ENCODE results near the gene ROBO4. TPM values are rescaled to one million over a fixed set of nuclear protein-coding genes. Genes with fewer than 3 reads are reported as not detected.
A peak's percentile ranks its signal among the peaks of the same experiment; 100 is the strongest.

The ROBO4 gene
- total and polyA plus RNA-seq, 2 experiments from 2014 or later = not detected

DNA sequence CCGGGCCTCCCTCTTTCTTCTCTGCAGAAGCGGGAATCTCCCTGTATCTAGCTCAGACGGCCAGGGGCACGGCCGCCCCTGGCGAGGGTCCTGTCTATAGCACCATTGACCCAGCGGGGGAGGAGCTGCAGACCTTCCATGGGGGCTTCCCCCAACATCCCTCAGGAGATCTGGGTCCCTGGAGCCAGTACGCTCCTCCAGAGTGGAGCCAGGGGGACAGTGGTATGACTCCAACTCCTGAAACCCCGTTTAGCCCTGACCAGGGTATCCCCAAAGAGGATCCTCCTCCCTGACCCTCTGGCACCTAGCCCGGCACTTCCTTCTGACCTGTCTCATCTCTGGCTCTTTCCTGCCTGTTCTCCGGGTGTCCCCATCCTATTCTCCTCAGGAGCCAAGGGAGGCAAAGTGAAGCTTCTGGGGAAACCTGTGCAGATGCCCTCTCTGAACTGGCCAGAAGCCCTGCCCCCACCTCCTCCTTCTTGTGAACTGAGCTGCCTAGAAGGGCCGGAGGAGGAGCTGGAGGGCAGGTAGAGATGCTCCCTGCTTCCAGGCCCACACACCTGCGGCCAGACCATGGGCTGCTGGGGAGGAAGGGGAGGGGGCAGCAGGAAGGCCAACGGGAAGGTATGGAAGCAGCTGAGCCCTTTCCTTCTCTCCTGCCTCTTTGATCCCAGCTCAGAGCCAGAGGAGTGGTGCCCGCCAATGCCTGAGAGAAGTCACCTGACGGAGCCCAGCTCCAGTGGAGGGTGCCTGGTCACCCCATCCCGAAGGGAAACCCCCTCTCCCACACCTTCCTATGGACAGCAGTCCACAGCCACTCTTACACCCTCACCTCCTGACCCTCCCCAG lies 19.5 kb downstream of the ROBO4 start:
- peaks cover 13% of the 10 kb centered on the region; the same call in 1 of the 2 replicates for H3K4me1 ChIP-seq (ENCODE audit: insufficient read depth)
- H3K9me3 Mint-ChIP-seq = no peaks in the 10 kb centered on the region
- H3K4me3 Mint-ChIP-seq = peak overlapping the region; percentile 88
- peaks cover 43% of the 10 kb centered on the region for H3K27me3 ChIP-seq (ENCODE audit: insufficient read depth)
- no peak for DNase-seq (ENCODE audit: low spot score)
- H3F3A ChIP-seq (replicated peaks; ENCODE audit: low read depth) = no peaks in the 10 kb centered on the region
- H3K4me2 ChIP-seq = peak overlapping the region; percentile 82
- no peak overlapping the region for H3K27ac ChIP-seq (ENCODE audit: low read depth)
- no peak overlapping the region for H2AFZ ChIP-seq
- TF ChIP-seq, protein P1, sequence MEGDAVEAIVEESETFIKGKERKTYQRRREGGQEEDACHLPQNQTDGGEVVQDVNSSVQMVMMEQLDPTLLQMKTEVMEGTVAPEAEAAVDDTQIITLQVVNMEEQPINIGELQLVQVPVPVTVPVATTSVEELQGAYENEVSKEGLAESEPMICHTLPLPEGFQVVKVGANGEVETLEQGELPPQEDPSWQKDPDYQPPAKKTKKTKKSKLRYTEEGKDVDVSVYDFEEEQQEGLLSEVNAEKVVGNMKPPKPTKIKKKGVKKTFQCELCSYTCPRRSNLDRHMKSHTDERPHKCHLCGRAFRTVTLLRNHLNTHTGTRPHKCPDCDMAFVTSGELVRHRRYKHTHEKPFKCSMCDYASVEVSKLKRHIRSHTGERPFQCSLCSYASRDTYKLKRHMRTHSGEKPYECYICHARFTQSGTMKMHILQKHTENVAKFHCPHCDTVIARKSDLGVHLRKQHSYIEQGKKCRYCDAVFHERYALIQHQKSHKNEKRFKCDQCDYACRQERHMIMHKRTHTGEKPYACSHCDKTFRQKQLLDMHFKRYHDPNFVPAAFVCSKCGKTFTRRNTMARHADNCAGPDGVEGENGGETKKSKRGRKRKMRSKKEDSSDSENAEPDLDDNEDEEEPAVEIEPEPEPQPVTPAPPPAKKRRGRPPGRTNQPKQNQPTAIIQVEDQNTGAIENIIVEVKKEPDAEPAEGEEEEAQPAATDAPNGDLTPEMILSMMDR (conservative IDR thresholded peaks at IDR 0.05; ENCODE audit: low read depth in 2 of 2) = no peak
- peaks cover 47% of the 10 kb centered on the region for H3K27me3 Mint-ChIP-seq (ENCODE audit: insufficient read depth, low read depth, poor library complexity)
- H4K20me1 ChIP-seq (replicated peaks; ENCODE audit: insufficient read depth) = no peaks in the 10 kb centered on the region
- no peaks in the 10 kb centered on the region for H3K79me2 ChIP-seq (replicated peaks; ENCODE audit: insufficient read depth)
- H3K36me3 ChIP-seq (ENCODE audit: insufficient read depth) = no peaks in the 10 kb centered on the region
- peaks cover 27% of the 10 kb centered on the region for H3K4me1 Mint-ChIP-seq
- no peaks in the 10 kb centered on the region for H3K9me2 ChIP-seq (ENCODE audit: insufficient read depth)
- H3K4me3 ChIP-seq = peak overlapping the region; percentile 79
- no peaks in the 10 kb centered on the region for H3K36me3 Mint-ChIP-seq (ENCODE audit: low read depth)
- H3K27ac Mint-ChIP-seq = no peak overlapping the region
- peak; percentile 3; the same call in 1 of the 3 replicates for ATAC-seq

DNA sequence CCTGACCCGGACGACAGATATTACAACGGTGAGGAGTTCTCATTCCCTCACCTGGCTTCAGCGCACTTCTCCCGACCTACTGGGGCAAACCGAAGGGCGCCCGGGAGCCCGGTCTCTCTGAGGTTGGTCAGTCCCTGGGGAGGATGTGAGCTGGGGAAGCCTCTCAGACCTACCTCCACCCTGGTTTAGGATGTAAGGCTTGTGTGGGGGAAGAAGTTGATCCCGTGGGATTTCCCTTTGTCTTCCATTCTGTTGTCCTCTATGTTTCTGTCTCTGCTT lies 20.1 kb downstream of the ROBO4 start:
- no peaks in the 10 kb centered on the region for H3K79me2 ChIP-seq (replicated peaks; ENCODE audit: insufficient read depth)
- H2AFZ ChIP-seq = peak overlapping the region; percentile 92; the same call in 1 of the 2 replicates
- Mint-ChIP-seq H3K4me3 (peak overlapping the region; percentile 88), H3K27ac (no peak overlapping the region), H3K36me3 (ENCODE audit: low read depth) (no peaks in the 10 kb centered on the region), H3K27me3 (ENCODE audit: insufficient read depth, low read depth, poor library complexity) (peaks cover 51% of the 10 kb centered on the region), H3K4me1 (peaks cover 31% of the 10 kb centered on the region), H3K9me3 (no peaks in the 10 kb centered on the region)
- no peak for ATAC-seq
- no peaks in the 10 kb centered on the region for H3K9me2 ChIP-seq (ENCODE audit: insufficient read depth)
- no peaks in the 10 kb centered on the region for H4K20me1 ChIP-seq (replicated peaks; ENCODE audit: insufficient read depth)
- no peak for DNase-seq (ENCODE audit: low spot score)
- H3K4me2 ChIP-seq = peak overlapping the region; percentile 82
- H3K27ac ChIP-seq (ENCODE audit: low read depth) = no peak overlapping the region
- peak overlapping the region; percentile 79 for H3K4me3 ChIP-seq
- H3F3A ChIP-seq (replicated peaks; ENCODE audit: low read depth) = no peaks in the 10 kb centered on the region
- peaks cover 13% of the 10 kb centered on the region; the same call in 1 of the 2 replicates for H3K4me1 ChIP-seq (ENCODE audit: insufficient read depth)
- H3K36me3 ChIP-seq (ENCODE audit: insufficient read depth) = no peaks in the 10 kb centered on the region
- peaks cover 48% of the 10 kb centered on the region for H3K27me3 ChIP-seq (ENCODE audit: insufficient read depth)
- TF ChIP-seq EZH2phosphoT487 (IDR thresholded peaks at IDR 0.05; ENCODE audit: unreplicated experiment) = no peak
- TF ChIP-seq EZH2 (IDR thresholded peaks at IDR 0.05; ENCODE audit: low read depth, unreplicated experiment) = no peak
- TF ChIP-seq STAT1 (IDR thresholded peaks at IDR 0.05; ENCODE audit: unreplicated experiment) = no peak
- no peak for TF ChIP-seq JUNB (IDR thresholded peaks at IDR 0.05; ENCODE audit: unreplicated experiment)
- TF ChIP-seq ZNF331 (CRISPR knock-in tag; IDR thresholded peaks at IDR 0.05; ENCODE audit: low read depth) = no peak
- TF ChIP-seq, protein P2, sequence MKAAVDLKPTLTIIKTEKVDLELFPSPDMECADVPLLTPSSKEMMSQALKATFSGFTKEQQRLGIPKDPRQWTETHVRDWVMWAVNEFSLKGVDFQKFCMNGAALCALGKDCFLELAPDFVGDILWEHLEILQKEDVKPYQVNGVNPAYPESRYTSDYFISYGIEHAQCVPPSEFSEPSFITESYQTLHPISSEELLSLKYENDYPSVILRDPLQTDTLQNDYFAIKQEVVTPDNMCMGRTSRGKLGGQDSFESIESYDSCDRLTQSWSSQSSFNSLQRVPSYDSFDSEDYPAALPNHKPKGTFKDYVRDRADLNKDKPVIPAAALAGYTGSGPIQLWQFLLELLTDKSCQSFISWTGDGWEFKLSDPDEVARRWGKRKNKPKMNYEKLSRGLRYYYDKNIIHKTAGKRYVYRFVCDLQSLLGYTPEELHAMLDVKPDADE (IDR thresholded peaks at IDR 0.05) = no peak
- no peak for TF ChIP-seq ZNF114 (CRISPR knock-in tag; IDR thresholded peaks at IDR 0.05)
- no peak for TF ChIP-seq POLR2AphosphoS5 (IDR thresholded peaks at IDR 0.05; ENCODE audit: low read depth)
- no peak for TF ChIP-seq CREB1 (CRISPR knock-in tag; IDR thresholded peaks at IDR 0.05; ENCODE audit: low read depth)
- TF ChIP-seq, protein P3, sequence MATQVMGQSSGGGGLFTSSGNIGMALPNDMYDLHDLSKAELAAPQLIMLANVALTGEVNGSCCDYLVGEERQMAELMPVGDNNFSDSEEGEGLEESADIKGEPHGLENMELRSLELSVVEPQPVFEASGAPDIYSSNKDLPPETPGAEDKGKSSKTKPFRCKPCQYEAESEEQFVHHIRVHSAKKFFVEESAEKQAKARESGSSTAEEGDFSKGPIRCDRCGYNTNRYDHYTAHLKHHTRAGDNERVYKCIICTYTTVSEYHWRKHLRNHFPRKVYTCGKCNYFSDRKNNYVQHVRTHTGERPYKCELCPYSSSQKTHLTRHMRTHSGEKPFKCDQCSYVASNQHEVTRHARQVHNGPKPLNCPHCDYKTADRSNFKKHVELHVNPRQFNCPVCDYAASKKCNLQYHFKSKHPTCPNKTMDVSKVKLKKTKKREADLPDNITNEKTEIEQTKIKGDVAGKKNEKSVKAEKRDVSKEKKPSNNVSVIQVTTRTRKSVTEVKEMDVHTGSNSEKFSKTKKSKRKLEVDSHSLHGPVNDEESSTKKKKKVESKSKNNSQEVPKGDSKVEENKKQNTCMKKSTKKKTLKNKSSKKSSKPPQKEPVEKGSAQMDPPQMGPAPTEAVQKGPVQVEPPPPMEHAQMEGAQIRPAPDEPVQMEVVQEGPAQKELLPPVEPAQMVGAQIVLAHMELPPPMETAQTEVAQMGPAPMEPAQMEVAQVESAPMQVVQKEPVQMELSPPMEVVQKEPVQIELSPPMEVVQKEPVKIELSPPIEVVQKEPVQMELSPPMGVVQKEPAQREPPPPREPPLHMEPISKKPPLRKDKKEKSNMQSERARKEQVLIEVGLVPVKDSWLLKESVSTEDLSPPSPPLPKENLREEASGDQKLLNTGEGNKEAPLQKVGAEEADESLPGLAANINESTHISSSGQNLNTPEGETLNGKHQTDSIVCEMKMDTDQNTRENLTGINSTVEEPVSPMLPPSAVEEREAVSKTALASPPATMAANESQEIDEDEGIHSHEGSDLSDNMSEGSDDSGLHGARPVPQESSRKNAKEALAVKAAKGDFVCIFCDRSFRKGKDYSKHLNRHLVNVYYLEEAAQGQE (IDR thresholded peaks at IDR 0.05; ENCODE audit: unreplicated experiment) = no peak
- TF ChIP-seq NANOG (IDR thresholded peaks at IDR 0.05; ENCODE audit: borderline replicate concordance) = no peak
